HG02885 (cell line): ENCODE measurements around the gene RAD54L.
"Not testable (repeated sequence)": the region's sequence is repeated elsewhere in the genome, so short reads cannot be mapped to it uniquely, and the experiment has no call there.

Experiments used
- ATAC-seq: cut with Tn5 transposase; IDR thresholded peaks from one replicate; pipeline ENCODE4 v1.9.1; 2021; ENCODE audit warnings: mild to moderate bottlenecking; ENCODE audit not compliant: unreplicated experiment, poor library complexity

RAD54L gene

GRCh38 chr1:46247436-46248121 lies at the start of gene RAD54L:
Gene RAD54L, plus strand, starts transcription at chr1:46247763. Its CDS starts 643 bp downstream, at chr1:46248406.
- ATAC-seq, result peak; percentile 94

- peak; percentile 87 for ATAC-seq
Measured at GRCh38 chr1:46197964-46198811, 49.4 kb upstream of the RAD54L start, which contains the start of gene POMGNT1. Gene POMGNT1, minus strand, starts transcription at chr1:46198434. Its CDS starts 613 bp downstream, at chr1:46197821.

- no peak for ATAC-seq
Measured at GRCh38 chr1:46199233-46199749, 48.3 kb upstream of the RAD54L start.

- ATAC-seq, result no peak
Measured at GRCh38 chr1:46203738-46204405, 43.7 kb upstream of the RAD54L start.

GRCh38 chr1:46204406-46204742 lies 43.2 kb upstream of the RAD54L start:
- ATAC-seq, result no peak

GRCh38 chr1:46205141-46205540 lies 42.4 kb upstream of the RAD54L start:
- ATAC-seq, result no peak

GRCh38 chr1:46205791-46206190 lies 41.8 kb upstream of the RAD54L start:
- no peak for ATAC-seq

- ATAC-seq, result no peak
Measured at GRCh38 chr1:46206399-46206798, 41.2 kb upstream of the RAD54L start.

GRCh38 chr1:46210561-46210960 lies 37.0 kb upstream of the RAD54L start:
- no peak for ATAC-seq

GRCh38 chr1:46211051-46211450 lies 36.5 kb upstream of the RAD54L start:
- no peak for ATAC-seq

- ATAC-seq, result no peak
Measured at GRCh38 chr1:46215504-46215903, 32.1 kb upstream of the RAD54L start.

- ATAC-seq, result no peak
Measured at GRCh38 chr1:46218443-46218842, 29.1 kb upstream of the RAD54L start.

GRCh38 chr1:46219551-46220520 lies 27.7 kb upstream of the RAD54L start:
- ATAC-seq, result no peak

GRCh38 chr1:46220808-46221207 lies 26.8 kb upstream of the RAD54L start:
- no peak for ATAC-seq

GRCh38 chr1:46221749-46222148 lies 25.8 kb upstream of the RAD54L start:
- ATAC-seq, result no peak

GRCh38 chr1:46223055-46223454 lies 24.5 kb upstream of the RAD54L start:
- ATAC-seq, result not testable (repeated sequence)

GRCh38 chr1:46223472-46223943 lies 24.1 kb upstream of the RAD54L start:
- ATAC-seq, result peak; percentile 59

GRCh38 chr1:46224966-46225365 lies 22.6 kb upstream of the RAD54L start:
- no peak for ATAC-seq

GRCh38 chr1:46231231-46231630 lies 16.3 kb upstream of the RAD54L start:
- ATAC-seq, result not testable (repeated sequence)

GRCh38 chr1:46236882-46237281 lies 10.7 kb upstream of the RAD54L start:
- ATAC-seq, result no peak
